GM19240 (cell line): ENCODE measurements around the gene ATXN2.
A peak's percentile ranks its signal among the peaks of the same experiment; 100 is the strongest.

ENCODE experiments used
- DNase-seq: peaks from one replicate; pipeline ENCODE4 v3.0.0; 2011; ENCODE audit warnings: low spot score; ENCODE audit not compliant: insufficient read length

The ATXN2 gene

GRCh38 chr12:111418594-111418880, 180.6 kb downstream of the ATXN2 start:
- no peak for DNase-seq

DNA sequence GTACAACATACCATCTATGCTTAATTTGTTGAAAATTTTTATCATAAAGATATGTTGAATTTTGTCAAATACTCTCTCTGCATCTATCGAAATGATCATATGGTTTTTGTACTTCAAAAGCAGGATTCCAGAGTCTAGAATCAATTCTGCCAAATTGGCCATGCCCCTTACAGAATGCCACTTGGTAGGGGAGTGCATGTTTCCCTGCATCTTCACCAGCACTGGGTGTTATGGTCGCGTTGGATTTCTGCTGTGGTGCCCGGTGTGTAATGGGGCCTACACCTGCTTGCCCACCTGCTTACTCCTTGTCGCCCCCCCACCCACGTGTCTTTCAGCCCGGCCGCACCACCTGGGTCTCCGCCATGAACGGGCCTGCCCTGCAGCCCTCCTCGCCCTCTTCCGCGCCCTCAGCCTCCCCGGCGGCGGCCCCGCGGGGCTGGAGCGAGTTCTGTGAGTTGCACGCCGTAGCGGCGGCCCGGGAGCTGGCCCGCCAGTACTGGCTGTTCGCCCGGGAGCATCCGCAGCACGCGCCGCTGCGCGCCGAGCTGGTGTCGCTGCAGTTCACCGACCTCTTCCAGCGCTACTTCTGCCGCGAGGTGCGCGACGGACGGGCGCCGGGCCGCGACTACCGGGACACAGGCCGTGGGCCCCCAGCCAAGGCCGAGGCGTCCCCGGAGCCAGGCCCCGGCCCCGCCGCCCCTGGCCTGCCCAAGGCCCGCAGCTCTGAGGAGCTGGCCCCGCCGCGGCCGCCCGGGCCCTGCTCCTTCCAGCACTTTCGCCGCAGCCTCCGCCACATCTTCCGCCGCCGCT, 181.1 kb downstream of the ATXN2 start:
- no peak for DNase-seq

DNA sequence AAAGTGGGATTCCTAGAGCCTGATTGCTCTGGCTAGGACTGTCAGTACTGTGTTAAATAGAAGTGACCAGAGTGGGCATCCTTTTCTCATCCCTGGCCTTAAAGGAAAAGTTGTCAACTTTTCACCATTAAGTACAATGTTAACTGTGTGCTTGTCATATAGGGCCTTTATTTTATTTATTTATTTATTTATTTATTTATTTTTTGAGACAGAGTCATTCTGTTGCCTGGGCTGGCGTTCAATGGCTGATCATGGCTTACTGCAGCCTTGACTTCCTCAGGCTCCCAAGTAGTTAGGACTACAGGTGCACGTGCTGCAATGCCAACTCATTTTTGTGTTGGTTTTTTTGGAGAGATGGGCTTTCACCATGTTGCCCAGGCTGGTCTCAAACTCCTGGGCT, 181.8 kb downstream of the ATXN2 start:
- DNase-seq = no peak

DNA sequence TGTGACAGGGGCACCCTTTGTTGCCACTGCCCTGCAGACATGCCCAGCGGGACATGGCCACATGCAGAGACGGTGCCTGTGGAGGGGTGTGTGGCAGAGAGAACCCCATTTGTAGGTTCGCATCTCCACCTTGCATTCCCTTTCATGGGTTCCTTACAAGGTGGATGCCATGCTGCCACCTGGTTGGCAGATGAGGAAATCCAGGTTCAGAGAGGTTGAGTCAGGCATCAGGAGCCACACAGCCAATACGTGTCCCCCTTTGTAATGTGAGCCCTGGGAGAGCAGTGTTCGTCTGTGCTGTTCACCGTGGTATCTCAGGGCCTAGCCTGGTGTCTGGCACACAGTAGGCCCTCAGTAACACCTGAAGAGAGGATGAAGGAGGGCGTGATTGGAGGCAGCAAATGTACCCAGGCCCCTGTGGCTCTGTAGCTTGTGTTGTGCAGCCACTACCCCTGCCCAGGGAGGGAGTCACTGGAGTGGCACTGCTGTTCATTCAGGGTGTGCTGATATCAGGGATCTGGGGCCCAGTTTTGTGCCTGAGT, 184.3 kb downstream of the ATXN2 start:
- DNase-seq = no peak

DNA sequence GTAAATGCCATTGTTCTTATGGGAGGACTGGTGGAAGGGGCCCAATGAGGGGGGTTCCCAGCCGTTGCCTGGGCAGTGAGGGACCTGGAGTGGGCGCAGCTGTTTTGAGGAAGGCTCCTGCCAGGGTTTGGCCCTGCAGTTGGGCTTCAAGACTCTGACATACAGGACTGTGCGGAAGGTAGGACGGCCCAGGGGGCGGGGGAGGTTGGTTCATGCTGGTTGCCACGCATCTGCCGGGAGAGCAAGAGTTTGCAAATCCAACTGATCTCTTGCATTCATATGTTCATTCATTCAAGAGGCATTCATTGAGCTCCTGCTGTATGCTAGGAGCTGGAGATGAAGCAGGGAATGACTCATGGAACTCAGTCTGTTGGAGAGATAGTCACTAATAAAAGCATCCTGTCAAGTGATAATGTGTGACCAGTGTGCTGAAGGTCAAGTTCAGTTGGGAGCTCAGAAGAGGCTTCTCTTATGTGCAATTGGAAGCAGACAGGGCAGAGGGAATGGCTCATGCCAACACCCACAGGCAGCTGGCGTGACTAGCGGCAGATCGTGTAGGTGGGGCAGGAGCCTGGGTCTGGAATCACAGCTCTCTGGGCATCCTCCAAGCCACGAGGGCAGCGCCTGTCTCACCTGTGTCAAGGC, 185.6 kb downstream of the ATXN2 start:
- no peak for DNase-seq

DNA sequence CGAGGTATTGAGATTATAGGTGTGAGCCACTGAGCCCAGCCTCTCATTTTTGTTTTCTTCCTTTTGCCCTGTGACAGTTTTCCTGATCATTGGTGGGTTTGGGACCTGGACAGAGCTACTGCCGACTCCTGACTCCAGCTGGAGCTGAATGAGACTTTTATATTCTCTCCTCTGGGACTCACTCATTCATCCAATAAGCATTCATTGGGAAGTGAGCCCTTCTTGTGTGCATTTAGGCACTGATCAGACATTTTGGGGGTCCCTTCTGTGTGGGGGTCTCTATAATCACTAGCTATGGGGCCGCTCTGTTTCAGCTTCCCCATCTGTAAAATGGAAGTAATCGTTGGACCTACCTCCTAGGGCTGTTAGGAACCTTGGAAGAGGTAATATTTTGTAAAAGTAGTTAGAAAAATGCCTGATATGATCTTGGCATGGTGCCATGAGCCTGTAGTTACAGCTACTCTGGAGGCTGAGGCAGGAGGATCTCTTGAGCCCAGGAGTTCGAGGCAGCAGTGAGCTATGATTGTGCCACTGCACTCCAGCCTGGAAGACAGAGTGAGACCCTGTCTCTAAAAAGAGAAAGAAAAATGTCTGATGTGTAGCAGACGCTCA, 186.2 kb downstream of the ATXN2 start:
- DNase-seq = no peak

DNA sequence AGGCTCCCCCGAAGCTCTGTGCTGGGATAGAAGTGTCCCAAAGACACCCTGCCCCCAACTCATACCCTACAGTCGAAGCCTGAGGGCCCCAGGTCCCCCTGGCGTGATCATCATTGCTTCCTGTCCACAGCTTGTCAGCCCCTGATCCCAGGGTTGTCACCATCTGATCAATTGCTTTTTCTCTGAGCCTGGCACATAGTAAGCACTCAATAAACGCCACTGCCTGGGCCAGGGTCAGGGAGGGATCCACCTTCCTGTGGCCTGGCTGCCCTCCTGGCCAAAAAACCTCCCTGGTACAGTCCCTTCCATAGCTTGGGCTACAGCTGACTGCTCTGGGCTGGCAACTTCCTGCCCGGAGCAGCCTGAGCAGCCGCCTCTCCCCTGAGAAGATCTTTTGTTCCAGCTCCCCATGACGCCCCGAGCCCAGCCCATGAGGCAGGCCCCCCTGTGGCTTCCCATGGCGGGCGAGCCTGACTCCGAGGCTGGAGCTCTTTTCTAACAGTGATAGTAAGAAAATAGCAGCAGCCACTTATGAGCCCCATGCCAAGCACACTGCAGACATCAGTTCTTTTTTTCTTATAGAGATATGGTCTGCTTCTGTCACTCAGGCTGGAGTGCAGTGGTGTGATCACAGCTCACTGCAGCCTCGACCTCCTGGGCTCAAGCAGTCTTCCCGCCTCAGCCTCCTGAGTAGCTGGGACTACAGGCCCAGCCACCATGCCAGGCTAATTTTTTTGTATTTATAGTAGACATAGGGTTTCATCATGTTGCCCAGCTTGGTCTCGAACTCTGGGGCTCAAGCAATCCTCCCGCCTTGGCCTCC, 186.9 kb downstream of the ATXN2 start:
- no peak for DNase-seq

- DNase-seq = no peak
These were observed 187.8 kb downstream of the ATXN2 start for GRCh38 chr12:111411185-111411764.

DNA sequence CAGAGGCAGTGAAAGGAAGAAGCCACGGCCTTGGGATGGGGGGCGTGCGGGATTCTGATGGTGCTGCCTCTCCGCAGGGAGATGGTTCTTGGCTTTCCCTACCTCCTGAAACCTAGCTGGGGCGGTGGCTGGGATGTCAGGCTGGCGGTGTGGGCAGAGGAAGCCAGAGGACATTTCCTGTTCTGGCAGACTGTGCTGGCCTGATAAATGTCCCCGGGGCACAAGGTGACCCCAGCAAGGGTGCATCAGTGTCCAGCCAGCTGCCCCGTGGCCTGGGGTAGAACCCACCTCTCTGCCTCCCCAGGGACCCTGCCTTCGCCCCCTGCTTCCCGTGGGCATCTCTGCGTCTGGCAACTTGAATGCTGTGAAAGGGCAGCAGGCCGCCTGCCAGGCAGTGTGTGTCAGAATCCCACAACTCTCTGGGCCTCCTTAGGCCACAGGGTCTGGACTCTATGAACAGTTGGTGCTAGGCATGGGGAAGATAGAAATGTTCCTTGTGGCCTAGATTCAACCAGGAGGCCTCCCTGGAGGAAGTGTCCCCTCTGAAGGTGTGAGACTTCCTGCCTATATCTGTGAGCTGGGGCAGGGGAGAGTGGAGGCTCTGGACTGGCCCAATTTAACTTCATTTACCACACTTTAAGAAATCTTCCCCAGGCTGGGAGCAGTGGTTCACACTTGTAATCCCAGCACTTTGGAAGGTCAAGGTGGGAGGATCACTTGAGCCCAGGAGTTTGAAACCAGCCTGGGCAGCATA, 188.5 kb downstream of the ATXN2 start:
- no peak for DNase-seq

GRCh38 chr12:111409780-111410430, 189.2 kb downstream of the ATXN2 start:
- DNase-seq = no peak

GRCh38 chr12:111409403-111409779, 189.7 kb downstream of the ATXN2 start:
- DNase-seq = no peak

DNA sequence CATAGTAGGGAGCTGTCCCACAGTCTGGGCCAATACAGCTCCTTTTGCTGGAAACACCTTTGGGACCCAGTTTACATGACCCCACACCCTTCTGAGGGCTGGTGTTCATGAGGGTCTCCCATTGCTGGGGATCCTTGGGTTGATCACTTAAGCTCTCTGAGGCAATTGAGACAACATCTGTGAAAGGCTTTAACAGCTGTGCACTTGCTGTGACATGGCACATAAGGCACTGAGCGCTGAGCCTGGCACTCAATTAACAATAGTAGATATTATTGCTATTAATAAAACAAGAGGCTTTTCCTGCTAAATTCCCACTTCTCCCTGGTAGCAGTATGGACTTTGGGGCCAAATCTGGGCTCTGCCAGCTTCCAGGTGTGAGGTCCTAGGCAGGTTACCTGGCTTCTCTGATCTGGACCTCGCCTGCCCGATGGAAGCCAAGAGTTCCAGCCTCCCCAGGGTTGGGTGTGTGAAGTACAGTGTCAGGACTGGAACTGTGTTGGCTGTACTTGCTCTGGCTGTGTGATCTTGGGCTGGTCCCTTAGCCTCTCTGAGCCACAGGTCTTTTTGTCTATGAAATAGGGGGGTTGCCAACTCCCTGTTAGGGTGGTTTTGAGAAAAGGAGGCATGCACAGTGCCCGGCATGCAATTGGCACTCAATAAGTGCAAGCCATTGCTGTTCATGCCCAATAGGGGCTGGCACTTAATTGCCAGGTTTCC, 190.3 kb downstream of the ATXN2 start:
- DNase-seq = no peak

- DNase-seq = no peak
These were observed 191.0 kb downstream of the ATXN2 start for GRCh38 chr12:111408116-111408440.

DNA sequence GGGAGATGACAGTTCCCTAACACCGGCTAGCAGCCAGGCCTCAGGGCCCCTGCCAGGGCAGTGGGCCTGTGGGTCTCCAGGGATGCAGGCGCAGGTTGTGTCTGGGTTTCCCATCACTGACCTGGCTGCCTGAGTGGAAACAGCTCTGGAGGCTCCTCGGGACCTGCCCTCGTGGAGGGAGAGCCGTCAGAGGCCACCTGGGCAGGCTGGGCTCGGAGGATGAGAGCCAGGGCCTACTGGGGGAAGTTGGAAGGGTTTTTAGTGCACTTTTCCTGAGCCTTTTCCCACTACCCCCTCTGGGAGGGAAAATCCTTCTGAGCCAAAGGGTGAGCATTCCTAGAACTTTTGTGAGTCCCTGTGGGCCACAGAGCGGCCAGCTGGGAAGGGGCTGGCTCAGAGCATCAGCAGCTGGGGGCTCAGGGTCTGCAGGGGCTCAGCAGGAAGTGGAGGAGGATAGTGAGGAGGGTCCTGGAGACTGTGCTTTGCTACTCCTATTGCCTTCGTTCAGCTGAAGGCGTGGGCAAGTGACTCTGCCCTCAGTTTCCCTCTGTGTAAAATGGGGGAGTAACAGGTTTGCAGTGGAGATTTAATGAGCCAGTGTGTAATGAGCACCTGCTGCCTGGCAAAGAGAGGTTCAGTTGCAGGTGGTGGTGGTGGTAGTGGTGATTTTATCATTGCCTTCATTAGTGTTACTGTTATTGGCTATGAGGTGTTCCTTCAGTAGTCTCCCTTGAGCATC, 191.6 kb downstream of the ATXN2 start:
- no peak for DNase-seq

DNA sequence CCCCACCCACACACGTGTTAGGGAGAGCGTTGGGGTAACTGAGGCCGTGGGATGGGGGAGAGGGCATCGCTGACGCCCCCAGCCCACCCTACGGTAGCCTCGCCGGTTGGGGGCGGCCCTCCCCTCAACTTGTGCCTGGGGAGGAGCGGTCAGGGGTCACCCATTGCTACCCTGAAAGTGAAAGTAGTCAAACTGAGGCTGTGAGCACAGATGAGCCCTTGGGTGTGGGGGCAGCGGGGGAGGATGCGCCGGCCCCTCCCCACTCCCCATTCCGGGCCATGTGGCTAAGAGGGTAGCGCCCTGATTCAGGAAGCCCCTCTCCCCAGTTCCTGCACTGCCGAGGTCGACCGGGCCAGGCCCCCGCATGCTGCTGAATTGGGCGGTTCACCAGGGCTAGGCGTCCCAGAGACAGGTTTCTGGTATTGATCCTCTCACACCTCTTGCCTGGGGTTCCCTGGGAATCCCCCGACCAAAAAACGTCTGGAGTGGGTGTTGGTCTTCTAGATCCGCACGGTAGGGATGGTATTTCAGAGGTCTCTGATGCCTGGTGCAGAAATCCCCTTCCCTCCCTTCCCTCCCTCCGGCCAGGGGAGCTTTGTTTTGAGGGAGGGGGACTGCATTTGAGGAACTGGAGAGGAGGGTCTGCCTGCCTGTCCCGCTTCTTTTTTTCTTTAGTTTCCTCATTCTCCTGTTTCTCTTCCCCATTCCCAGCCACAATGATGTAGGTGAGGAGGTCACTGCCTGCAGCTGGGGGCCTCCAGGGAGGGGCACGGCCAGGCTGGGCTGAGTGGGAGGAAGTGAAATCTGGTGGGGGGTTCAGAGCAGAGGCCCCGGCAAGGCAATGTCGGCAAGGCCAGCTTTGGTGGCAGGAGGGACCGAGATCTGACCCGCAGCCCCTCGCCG, 192.4 kb downstream of the ATXN2 start:
- no peak for DNase-seq

GRCh38 chr12:111405859-111406473, 193.1 kb downstream of the ATXN2 start, which contains the start of gene SH2B3:
SH2B3 (plus strand) TSS chr12:111405923; CDS start chr12:111418146, 12,223 bp downstream.
- DNase-seq = no peak

GRCh38 chr12:111405149-111405858, 193.8 kb downstream of the ATXN2 start:
- peak; percentile 84 for DNase-seq
